Right renal cortex interstitium (tissue), 3 donors: Measurements from ENCODE around the gene GLI3. TPM values are rescaled to one million over a fixed set of nuclear protein-coding genes. Genes with fewer than 3 reads are reported as not detected.

Source experiments
- DNase-seq, 3 donors: peaks; one replicate each; pipeline ENCODE4 v3.0.0-alpha.2; 2013; ENCODE audit warnings: low read depth in 3 of 3, low spot score in 2 of 3
- polyA plus RNA-seq, 3 donors: library from polyadenylated mRNA; unstranded; fragments of 120-200 nt; gene quantifications; one replicate each; pipeline ENCODE4 v1.2.1, GENCODE V29; 2013; ENCODE audit not compliant: insufficient read length in 3 of 3

GLI3 gene
- polyA plus RNA-seq, 3 donors = 13.5 to 15.0 (median 14.5) TPM

GRCh38 chr7:42090806-42091205 lies 146.2 kb downstream of the GLI3 start:
- DNase-seq = no peak

GRCh38 chr7:42090056-42090455 lies 147.0 kb downstream of the GLI3 start:
- no peak for DNase-seq

DNA sequence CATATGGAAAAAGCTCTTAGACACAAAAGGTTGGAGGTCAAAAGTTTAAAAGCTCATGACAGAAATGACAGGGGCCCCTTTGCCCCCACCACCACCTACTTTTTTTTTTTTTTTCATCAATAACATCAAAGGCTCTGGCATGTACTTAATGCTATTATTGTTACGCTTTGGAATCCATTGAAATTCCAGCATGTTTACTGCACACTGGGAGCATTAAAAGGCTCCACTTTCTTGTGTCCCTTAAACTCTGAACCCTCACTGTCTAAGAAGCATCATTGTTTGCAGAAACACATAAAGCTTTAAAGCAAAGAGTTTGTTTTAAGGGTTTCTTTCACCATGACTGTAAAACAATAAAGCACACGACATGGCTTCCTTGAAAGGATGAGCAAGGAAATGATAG lies 149.4 kb downstream of the GLI3 start:
- DNase-seq = no peak

GRCh38 chr7:42085531-42085930 lies 151.5 kb downstream of the GLI3 start:
- no peak for DNase-seq

GRCh38 chr7:42084263-42084662 lies 152.7 kb downstream of the GLI3 start:
- DNase-seq = no peak

DNA sequence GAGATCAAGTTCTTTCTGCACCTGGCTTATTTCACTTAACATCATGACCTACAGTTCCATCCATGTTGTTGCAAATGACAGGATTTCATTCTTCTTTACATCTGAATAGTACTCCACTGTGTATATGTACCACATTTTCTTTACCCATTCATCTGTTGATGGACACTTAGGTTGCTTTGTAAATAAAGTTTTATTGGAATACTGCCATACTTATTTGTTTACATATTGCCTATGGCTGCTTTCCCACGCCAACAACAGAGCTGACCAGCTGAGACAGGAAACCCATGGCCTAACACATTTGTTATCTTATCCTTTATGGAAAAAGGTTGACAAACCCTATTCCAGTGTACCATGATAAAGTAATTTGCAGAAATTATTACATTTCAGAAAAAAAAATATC lies 153.7 kb downstream of the GLI3 start:
- DNase-seq = no peak

DNA sequence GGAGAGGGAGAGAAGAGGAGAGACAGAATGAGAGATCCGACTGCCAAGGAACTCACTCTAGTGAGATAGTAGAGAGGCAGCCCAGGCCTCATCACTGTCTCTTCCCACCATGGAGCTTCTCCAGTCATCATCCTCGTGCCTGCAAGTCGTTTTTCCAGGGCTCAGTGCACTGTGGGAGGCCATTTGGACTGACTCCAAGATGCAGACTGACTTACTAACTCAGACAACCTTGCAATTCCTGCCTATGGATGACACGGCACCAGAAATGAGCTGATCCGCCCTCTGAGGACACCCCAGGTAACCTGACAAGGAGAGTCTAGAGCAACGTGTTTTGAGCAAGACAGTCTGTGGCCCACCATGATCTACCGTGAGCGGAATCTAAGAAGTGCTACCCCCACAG lies 154.9 kb downstream of the GLI3 start:
- DNase-seq = no peak

GRCh38 chr7:42081671-42082070 lies 155.3 kb downstream of the GLI3 start:
- DNase-seq = no peak

- DNase-seq = no peak
Measured at GRCh38 chr7:42080841-42081586, 156.0 kb downstream of the GLI3 start.

DNA sequence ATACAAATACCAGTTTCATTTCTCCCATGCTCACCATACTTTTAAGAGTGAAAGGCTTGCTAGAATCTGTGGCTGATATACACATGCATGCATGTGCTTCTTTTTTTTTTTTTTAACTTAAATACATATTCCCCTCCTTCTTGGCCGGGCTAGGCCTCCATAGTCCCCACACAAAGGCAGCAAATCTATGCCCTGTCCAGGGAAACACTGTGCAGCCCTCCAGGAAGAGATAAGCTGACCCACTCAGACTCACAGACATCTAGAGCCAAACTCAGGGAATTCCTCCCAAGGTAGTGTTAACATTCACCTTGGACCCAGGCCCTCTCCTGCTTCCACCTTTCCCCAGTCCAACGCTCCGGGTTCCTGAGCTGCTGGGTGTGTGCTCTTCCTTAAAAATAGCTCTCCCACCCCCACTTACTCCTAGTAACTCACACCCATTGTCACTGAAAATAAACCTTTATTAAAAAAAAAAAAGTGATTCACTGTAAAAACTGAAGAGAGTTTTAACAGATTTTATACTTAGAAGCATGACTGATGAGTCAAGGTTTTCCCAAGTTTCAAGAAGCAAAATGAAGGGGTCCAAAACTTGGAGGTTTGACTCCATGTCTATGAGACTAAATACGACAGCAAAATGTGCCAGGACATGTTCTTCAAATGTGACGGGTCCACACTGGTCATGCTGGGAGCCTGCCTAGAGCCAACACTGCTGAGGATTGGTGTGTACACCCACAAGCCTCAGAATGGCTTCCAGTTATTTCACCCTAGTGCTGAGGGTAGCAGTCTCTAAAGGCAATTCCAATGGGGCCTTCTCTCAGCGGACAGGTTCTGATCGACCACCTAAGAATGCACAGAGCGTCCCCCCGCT lies 159.5 kb downstream of the GLI3 start:
- no peak for DNase-seq

GRCh38 chr7:42076870-42077269 lies 160.1 kb downstream of the GLI3 start:
- no peak for DNase-seq

- no peak for DNase-seq
Measured at GRCh38 chr7:42075418-42075817, 161.6 kb downstream of the GLI3 start.

- DNase-seq = no peak
Measured at GRCh38 chr7:42074076-42074475, 162.9 kb downstream of the GLI3 start.

DNA sequence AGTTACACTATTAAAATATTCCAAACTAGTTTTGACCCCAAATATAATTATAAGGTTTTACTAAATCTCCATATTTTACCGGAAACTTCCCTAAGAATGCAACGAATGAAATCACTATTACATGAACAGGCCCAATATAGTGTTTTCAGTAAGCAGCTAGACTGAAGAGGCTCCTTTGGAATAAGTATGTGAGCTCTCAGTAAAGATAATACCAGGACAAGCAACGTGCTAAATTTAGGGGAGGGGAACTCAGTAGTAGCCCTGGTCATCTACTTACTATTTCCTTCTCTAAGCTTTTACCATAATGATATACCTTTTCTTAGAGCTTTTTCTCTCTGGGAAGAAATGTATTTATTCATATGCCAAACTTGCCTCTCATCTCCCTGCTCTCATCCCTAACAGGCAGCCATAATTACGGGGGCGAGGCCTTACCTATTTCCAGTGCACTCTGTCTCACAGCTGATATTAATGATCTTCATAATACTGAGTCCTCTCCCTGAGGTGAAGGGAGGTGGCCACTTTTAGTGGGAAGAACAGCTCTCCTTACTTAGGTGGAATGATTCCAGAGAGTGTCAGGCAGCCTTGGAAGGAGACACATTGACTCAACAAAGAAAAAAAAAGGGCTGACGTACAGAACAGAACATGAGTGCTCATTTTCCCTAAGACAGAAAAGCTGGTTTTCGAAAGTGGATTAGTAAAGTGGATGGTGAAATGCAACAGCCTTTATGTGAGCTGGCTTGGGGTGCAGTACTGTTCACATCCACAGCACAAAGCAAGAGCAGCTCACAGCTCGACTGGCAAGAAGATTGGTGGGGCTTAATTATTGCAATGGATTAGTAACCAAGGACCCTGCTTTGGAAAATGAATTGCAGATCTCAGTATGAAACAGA lies 165.4 kb downstream of the GLI3 start:
- no peak for DNase-seq

DNA sequence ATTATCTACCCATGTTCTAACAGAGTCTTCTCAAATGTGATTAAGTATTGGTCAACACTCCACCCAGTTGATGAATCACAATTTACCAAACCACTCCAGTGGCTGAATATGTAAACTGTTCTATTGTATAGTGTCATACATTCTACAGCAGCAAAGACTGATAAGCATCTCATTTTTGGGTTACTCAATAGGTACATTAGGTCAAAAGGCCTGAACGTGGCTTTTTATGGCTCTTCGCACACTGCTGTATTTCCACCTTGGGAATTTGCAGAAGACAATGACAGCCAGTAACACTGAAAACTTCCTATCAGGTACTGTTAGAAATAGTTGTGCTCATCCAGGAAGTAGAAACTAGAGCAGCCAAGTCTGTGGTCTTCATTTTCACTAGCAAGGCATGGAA lies 166.9 kb downstream of the GLI3 start:
- no peak for DNase-seq

DNA sequence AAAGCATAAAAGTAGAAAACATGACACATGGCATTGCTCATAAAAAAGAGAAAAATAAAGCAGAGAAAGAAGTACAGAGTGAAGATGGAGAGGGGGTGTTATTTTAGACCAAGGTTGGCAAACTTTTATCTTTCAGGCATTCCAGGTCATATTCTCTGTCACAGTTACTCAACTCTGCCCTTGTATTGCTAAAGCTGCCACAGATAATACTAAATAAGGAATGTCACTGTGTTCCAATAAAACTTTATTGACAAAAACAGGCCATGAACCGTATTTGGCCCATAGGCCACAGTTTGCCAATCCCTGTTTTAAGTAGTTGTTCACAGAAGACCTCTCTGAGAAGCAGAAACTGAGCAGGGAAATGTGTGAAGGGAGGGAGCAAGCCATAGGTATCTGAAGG lies 167.4 kb downstream of the GLI3 start:
- no peak for DNase-seq

- DNase-seq = no peak
Measured at GRCh38 chr7:42068554-42069280, 168.3 kb downstream of the GLI3 start.

DNA sequence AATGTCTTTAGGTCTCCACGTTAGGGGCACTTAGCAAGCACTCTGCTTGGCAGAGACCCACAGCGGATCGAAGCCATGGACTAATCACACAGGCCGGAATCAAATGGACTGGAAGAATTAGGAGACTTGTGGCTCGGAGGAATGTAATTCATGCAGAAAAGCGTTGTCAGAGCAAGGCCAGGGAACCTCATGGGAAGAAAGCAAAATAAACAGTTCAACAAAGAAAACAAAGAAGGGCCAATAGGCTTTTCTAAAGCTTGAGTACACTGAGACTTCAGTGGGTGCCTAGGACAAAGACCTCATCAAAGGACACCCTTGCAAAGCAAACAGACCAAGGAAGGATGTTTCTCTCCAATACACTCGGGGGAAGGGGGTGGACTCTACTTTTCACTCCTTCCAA lies 171.1 kb downstream of the GLI3 start:
- DNase-seq = no peak

DNA sequence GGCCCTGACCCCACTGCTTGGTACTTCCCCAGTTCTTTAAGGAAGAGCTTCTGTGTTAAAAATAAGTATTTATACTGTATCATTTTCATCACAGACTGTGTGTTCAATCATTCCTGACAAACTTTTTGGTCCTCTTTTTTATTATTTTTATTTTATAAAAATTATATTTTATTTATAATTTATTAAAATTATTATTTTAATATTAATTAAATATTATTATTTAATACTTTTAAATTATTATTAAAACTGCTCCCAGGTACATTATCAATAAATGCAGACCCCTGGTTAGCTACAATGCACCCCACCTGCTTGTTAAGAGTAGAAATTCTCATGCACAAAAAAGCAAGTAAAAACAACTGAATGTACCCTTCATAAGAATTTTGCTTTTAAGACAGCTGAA lies 172.0 kb downstream of the GLI3 start:
- DNase-seq = no peak

GRCh38 chr7:42064534-42064933 lies 172.5 kb downstream of the GLI3 start:
- DNase-seq = no peak
